NCI-H345 treated with DMSO at 0.1 percent for 48 hours (cell line): Measurements from ENCODE around the gene CCR5.
"Not testable (repeated sequence)": the region's sequence is repeated elsewhere in the genome, so short reads cannot be mapped to it uniquely, and the experiment has no call there.

ENCODE experiments used
- DNase-seq: peaks from one replicate; lab custom pipeline; 2025; ENCODE audit not compliant: unreplicated experiment; lab: John Stamatoyannopoulos, UW

The CCR5 gene

DNA sequence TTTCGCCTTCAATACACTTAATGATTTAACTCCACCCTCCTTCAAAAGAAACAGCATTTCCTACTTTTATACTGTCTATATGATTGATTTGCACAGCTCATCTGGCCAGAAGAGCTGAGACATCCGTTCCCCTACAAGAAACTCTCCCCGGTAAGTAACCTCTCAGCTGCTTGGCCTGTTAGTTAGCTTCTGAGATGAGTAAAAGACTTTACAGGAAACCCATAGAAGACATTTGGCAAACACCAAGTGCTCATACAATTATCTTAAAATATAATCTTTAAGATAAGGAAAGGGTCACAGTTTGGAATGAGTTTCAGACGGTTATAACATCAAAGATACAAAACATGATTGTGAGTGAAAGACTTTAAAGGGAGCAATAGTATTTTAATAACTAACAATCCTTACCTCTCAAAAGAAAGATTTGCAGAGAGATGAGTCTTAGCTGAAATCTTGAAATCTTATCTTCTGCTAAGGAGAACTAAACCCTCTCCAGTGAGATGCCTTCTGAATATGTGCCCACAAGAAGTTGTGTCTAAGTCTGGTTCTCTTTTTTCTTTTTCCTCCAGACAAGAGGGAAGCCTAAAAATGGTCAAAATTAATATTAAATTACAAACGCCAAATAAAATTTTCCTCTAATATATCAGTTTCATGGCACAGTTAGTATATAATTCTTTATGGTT is at the start of gene CCR5:
Gene CCR5, plus strand, starts transcription at position 108 of the 680 bp plus-strand sequence. CDS start 1,957 bp downstream, outside the sequence.
- no peak for DNase-seq

DNA sequence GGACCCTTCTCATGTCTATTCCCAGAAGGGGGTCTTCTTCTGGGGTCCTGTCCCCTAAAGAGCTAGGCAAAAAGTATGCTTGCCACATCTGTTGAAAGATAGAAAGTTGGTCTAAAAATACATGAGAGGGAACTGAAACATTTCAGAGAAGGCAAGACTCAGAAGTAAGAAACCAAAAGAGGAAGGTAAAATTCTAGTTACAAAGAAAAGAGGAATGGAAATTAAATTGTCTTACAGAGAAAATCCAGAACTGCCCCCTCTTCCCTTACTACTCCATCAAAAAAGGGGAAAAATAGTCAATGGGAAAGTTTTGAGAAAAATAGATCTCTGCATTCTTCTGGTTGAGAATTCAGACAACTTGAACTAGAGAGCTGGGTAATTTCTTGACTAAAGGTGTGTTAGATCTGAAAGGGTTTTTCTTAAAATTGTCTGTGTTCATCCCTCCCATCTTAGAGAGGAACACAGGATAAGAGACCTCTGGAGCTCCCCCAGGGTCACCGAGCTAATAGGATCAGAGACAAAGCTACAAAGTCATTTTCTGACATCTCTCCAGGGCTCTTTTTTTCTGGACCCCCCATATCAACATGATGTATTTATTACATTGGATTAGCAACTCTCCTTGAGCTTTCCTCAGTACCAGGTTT is 49.2 kb upstream of the CCR5 start:
- DNase-seq = no peak

DNA sequence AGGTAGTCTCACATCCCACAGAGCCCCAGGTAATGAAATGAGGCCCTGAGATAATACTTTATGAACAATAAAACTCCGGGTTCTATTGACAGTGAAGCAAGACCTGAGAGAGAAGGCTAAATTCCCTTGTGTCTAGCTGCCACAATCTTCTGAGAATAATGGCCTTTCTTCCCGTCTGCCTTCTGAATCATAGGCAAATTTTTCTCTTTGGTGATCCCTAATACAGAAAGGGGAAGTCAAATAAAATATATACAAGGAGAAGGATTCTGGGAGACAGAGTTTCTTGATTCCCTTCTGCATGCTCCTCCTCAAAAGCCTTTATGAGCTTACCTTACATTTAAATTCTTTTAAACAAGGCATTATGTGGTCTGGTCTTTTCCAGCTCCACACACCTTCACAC is 46.7 kb upstream of the CCR5 start:
- no peak for DNase-seq

DNA sequence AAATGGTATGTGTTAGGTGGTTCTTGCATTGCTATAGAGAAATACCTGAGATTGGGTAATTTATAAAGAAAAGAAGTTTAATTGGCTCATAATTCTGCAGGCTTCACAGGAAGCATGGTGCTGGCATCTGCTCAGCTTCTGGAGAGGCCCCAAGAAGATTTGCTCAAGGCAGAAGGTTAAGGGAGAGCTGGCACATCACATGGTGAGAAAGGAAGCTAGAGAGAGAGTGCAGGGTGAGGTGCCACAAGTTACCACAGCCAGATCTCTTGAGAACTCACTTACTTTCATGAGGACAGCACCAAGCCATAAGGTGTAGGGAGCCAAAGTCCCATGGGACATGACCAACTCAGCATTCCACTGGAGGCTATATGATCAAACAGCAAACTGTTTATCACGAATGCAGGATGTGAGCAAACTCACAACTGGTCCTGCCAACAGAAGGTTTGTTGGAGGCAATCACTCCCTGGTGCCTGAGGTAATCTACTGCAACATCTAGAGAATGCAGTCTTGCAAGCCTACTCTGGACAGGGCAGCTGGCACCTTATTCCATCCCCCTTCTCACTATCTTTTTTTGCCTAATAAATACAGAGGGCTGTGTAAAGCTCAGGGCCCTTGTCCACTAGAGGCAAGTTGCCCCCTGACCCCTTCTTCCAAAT is 45.0 kb upstream of the CCR5 start:
- no peak for DNase-seq

DNA sequence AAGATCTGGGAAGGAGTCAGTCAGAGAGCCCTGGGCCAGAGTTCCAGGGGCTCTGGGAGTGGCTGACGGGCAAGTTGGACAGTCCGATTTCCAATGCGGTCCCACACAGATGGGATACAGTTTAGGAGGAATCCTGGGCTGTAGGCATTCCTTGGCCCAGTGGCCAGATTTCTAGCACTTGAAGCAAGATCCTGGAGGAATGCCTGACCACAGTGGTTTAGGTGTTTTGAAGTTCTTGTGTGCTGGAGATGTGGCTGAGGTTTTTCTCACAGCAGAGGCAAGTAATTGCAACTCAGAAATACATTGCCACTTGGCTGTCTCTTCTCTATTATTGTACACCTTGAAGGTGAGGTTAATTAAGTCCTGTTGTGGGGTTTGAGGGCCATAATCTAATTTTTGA is 40.1 kb upstream of the CCR5 start:
- not testable (repeated sequence) for DNase-seq

DNA sequence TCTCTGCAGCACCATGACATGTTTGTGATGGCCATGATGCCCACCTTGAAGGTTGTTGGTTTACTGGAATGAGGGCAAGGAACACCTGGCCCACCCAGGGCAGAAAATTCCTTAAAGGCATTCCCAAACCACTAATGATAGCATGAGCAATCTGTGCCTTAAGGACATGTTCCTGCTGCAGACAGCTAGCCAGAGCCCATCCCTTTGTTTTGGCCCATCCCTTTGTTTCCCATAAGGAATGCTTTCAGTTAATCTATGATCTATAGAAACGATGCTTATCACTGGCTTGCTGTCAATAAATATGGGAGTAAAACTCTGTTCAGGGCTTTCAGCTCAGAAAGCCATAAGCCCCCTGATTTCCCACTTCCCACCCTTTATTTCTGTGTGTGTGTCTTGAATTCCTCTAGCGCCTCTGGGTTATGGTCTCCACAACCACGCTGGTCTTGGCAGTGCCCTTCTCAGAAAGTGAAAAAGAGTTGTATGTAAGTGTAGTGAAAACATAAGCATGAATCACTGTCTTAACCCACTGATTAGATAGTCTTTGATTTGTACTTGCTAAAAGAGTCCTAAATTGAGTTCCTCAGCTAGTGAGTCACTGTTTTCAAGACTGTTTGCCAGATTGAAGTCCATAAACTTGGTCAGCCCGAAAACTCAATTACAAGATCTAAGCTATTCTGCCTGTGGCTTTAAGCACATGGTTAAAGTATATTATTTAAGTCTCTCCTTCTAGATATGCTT is 35.8 kb upstream of the CCR5 start:
- DNase-seq = no peak

DNA sequence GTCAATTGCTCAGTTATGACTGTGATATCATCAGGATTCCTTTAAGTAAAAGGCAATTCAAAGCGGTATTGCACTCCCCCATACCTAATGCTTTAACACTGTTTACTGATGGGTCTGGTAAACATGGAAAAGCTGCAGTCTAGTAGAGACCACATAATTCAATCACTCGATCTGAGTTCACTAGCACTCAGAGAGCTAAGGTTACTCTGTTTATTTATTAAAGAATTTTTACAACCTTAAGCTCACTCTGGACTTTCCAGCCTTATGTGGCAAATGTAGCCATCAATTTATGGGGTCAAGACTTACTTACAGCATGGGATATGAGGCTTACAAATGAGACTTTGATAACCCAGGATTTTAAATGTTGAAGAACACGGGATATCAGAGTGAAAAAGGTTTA is 35.2 kb upstream of the CCR5 start:
- DNase-seq = no peak

DNA sequence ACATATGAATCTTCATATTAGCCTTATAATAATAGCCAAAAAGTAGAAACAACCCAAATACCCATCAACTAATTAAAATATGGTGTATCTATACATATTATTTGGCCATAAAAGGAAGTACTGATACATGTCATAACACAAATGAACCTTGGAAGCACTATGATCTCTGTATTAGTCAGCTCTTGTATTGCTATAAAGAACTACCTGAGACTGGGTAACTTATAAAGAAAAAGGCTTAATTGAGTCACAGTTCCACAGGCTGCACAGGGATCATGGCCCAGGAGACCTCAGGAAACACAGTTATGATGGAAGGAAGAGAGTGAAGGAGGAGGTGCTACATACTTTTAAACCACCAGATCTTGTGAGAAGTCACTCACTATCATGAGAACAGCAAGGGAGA is 32.8 kb upstream of the CCR5 start:
- DNase-seq = no peak

DNA sequence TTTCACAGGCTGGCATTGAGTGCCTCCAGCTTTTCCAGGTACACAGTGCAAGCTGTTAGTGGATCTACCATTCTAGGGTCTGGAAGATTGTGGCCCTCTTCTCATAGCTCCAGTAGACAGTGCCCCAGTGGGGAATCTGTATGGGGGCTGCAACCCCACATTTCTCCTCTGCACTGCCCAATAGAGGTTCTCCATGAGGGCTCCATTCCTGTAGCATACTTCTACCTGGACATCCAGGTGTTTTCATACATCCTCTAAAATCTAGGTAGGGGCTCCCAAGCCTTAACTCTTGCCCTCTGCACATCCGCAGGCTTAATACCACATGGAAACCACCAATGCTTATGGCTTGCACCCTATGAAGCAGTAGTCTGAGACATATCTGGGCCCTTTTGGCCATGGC is 31.9 kb upstream of the CCR5 start:
- no peak for DNase-seq

DNA sequence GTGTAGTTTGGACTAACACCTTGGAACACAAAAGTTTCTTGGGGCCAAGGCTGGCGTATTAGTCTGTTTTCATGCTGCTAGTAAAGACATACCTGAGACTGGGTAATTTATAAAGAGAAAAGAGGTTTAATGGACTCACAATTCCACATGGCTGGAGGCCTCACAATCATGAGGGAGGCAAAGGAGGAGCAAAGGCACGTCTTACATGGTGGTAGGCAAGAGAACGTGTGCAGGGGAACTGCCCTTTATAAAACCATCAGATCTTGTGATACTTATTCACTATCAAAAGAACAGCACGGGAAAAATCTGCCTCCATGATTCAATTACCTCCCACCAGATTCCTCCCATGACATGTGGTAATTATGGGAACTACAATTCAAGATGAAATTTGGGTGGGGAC is 26.3 kb upstream of the CCR5 start:
- DNase-seq = no peak

DNA sequence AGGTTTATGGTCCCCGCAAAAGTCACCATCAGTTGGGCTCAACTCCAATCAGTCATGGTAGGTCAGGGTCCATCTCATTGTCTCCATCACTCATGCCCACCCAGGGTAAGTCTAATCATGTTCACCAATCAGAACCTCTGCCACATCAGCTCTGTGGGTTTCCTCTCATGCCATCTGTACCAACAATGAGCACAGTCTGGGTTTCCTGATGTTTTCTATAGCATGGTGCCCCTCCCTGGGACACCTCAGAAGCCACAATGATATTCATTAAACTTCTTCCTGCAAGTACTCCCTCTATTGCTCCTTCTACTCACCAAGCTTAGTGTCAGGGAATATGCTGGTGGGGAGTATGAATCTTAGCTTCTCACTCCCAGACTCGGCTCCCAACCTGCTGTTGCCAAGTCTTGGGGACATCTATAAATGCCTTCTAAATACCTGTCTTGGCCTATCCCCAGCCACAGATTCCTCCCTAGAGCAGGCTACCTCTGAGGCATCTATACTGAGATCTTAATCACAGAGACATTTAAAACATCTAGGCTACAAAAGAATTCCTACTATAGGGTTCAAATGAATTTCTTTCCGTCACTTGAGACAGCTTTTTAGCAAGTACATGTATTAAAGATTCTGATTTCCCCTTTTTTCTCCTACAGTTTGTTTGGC is 21.8 kb upstream of the CCR5 start:
- no peak for DNase-seq

DNA sequence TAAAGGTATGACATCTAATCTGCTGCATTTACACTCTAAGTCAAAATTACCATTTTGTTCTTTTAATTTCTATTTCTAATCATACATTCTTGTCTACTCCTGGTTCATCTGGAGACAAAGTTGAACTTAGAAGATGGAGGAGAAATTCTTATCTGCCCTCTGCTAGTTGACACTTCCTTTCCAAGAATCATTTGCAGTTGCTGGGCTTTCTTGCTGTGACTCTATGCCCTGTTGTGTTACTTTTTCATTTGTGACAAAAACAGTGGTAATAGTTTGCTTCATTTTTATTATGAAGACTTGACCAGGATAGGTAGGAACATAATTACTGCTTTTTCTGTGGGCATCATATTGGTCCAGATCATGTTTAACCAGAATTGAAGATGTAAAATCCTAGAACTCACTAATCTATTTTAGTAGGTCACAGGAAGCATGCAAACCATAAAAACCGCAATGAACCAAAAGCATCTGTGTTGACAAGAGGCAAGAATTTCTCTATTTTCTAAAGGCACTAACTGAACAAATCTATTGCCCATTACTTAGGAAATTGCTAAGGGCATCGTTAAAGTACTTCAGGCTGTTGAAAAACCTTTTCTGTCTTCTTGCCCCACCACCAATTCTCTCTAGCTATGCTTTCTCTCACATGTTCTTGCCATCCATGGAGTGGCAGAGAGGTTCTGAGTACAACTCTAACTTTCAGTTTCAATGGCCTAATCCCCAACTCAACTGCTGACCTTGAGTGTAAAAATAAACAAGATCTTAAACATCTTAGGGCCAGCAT is 21.1 kb upstream of the CCR5 start:
- DNase-seq = no peak

DNA sequence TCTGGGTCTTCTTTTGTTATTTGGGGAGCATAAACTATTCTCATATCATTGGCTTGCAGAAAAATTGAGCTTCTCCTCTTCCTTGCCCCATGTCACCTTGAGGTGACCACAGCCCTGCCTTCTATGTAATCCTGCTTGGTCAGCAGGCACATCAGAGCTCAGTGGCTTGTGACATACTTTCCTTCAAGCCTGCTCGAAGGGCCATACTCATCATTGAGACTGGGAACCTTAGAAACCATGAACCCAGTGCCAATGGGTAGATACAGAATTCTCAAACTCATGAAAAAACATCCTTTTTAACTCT is 20.5 kb upstream of the CCR5 start:
- DNase-seq = no peak

DNA sequence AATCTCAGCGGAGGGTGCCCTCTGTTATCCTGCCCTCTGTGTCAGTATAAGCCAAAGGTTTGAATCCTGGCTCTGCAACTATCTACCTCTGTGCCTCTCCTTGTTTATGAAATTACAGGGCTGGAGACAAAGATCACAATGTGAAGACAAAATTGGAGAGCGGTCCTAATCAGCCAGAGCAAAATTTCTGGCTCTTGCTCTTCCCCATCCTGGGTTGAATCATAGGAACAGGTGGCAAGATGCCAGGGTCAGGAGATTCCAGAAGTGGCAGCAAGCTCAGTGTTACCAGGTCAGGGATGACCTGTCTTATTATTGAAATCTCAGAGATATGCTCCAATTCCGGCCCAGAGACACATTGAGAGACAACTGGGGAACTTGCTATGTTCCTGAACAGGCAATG is 19.1 kb upstream of the CCR5 start:
- DNase-seq = no peak

DNA sequence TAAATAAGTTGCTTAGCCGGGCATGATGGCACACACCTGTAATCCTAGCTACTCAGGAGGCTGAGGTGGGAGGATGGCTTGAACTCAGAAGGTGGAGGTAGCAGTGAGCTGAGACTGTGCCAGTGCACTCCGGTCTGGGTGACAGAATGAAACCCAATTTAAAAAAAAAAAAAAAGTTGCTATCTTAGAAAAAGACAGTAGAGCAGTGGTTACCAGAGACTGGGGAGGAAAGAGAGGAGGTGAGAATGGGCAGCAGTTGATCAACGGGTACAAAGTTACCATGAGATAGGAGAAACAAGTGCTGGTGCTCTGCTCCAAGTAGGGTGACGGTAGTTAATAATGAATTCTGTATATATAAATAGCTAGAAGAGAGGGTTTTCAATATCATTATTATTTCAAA is 17.7 kb upstream of the CCR5 start:
- no peak for DNase-seq

DNA sequence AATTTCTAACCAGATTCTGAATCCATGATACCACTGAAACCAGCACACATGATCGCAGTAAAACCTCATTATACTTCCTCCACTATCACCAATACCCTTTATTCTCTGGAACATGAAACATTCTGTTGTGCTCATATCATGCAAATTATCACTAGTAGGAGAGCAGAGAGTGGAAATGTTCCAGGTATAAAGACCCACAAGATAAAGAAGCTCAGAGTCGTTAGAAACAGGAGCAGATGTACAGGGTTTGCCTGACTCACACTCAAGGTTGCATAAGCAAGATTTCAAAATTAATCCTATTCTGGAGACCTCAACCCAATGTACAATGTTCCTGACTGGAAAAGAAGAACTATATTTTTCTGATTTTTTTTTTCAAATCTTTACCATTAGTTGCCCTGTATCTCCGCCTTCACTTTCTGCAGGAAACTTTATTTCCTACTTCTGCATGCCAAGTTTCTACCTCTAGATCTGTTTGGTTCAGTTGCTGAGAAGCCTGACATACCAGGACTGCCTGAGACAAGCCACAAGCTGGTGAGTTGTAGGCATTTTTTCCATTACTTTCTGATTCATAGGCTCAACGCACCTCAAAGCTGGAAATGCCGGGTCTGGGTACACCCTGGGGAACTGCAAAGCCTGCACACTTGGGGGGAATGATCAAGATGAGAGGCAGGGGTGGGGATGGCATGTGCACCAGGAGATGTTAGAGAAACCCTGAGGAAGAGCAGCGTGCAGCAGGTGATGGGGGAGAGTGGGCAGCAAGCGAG is 16.9 kb upstream of the CCR5 start, which contains the start of gene CCR2:
Gene CCR2, plus strand, starts transcription at position 465 of the 764 bp plus-strand sequence. CDS start 3,417 bp downstream, outside the sequence.
- no peak for DNase-seq

DNA sequence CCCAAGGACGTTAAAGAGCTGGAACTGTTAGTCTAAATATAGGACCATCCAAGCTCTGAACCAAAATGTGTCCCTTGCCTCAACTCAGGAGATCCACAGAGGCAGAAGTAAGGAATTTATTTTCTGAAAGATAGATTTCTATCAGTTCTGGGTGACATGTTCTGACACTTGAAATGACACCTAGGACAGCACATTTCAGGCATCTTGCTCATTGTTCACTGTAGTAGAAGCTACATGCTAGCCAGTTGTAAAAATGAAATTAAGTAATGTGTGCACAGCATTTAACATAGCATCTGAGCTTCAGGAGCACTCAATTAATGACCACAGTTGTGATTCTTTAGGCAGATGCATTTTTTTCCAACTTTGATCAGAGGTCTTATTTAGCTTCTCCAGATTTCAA is 16.3 kb upstream of the CCR5 start:
- no peak for DNase-seq

DNA sequence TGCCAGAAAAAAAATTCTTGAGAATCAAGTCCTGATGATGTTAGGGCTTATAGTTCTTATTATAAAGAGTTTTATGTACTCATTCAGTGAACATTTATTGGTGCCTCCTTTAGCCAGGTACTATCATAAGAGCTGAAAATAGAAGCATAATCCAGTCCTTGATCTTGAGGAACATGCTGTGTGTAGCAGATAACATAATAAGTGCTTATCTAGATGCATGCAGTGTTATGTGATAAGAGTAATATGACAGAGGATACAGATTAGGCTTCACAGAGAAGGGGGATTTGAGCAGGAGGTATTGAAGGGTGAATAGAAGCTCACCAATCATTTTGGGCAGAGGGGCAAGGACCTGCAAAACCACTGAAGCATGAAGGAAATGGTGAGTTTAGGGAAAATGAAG is 15.8 kb upstream of the CCR5 start:
- DNase-seq = no peak

DNA sequence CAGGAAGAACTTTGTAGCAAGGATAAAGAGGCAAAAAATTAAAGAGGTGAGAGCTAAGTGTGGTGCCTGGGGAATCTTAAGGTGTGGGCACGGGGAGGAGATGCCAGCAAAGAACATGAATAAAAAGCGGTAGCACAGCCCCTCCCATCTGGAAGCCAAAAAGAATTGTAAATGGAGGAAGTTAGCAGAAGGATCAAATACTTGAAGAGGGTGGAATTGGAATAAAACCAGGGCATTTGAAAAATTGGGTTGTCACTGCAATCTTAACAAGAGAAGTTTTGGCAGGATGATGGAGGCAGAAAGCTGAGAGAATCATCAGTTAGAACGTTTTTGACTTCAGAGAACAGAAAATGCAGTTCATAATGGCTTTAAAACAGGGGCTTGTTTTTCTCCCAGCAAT is 14.5 kb upstream of the CCR5 start:
- DNase-seq = no peak

DNA sequence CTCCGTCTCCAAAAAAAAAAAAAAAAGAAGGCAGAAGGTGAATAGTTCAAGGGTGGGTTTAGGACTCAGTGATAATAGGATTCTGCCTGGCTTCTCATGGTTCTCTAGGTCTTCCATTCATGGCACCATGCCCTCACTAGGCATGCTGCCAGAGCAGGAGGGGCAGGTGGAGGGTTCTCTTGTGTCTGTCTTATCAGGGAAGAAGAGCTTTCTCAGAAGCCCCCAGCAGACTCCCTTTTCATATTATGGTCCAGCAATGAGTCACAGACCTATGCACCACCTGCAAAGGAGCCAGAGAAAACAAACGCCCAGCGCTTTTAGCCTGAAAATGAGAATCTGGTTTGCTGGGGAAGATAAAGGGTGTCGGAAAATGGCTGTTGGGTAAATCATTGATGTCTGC is 13.8 kb upstream of the CCR5 start:
- DNase-seq = no peak
